Hematopoietic multipotent progenitor cell treated with erythropoietin and hydrocortisone succinate and interleukin-3 and kit ligand, for 15 days (in vitro differentiated cells): ENCODE data around the gene WNT7A.
"Not testable (repeated sequence)": the region's sequence is repeated elsewhere in the genome, so short reads cannot be mapped to it uniquely, and the experiment has no call there.

ENCODE experiments used
- DNase-seq: peaks from one replicate; pipeline ENCODE4 v3.0.0-alpha.2; 2015; ENCODE audit warnings: low spot score

The WNT7A gene

GRCh38 chr3:13865106-13865505 is 14.8 kb downstream of the WNT7A start:
- no peak for DNase-seq

GRCh38 chr3:13863965-13864595 is 15.8 kb downstream of the WNT7A start:
- no peak for DNase-seq

GRCh38 chr3:13863382-13863952 is 16.4 kb downstream of the WNT7A start:
- DNase-seq, result no peak

- DNase-seq, result no peak
Measured at GRCh38 chr3:13861461-13861860, 18.4 kb downstream of the WNT7A start.

GRCh38 chr3:13860001-13860400 is 19.9 kb downstream of the WNT7A start:
- DNase-seq, result no peak

- no peak for DNase-seq
Measured at GRCh38 chr3:13858768-13859520, 20.9 kb downstream of the WNT7A start.

- no peak for DNase-seq
Measured at GRCh38 chr3:13857702-13858380, 22.0 kb downstream of the WNT7A start.

GRCh38 chr3:13856628-13857027 is 23.2 kb downstream of the WNT7A start:
- DNase-seq, result not testable (repeated sequence)

- no peak for DNase-seq
Measured at GRCh38 chr3:13856006-13856405, 23.9 kb downstream of the WNT7A start.

- DNase-seq, result no peak
Measured at GRCh38 chr3:13854492-13854891, 25.4 kb downstream of the WNT7A start.

- no peak for DNase-seq
Measured at GRCh38 chr3:13853978-13854296, 25.9 kb downstream of the WNT7A start.

GRCh38 chr3:13853256-13853977 is 26.5 kb downstream of the WNT7A start:
- DNase-seq, result no peak

- no peak for DNase-seq
Measured at GRCh38 chr3:13852638-13853009, 27.2 kb downstream of the WNT7A start.

GRCh38 chr3:13851997-13852637 is 27.8 kb downstream of the WNT7A start:
- DNase-seq, result no peak

GRCh38 chr3:13851091-13851849 is 28.6 kb downstream of the WNT7A start:
- no peak for DNase-seq

- no peak for DNase-seq
Measured at GRCh38 chr3:13850161-13850945, 29.5 kb downstream of the WNT7A start.

- DNase-seq, result no peak
Measured at GRCh38 chr3:13849018-13849417, 30.9 kb downstream of the WNT7A start.

GRCh38 chr3:13846716-13847570 is 32.9 kb downstream of the WNT7A start:
- no peak for DNase-seq

- no peak for DNase-seq
Measured at GRCh38 chr3:13846238-13846637, 33.6 kb downstream of the WNT7A start.
